K562 (cell line): ENCODE measurements around the gene AKAP13. TPM values are rescaled to one million over a fixed set of nuclear protein-coding genes. Genes with fewer than 3 reads are reported as not detected.

Source experiments
- POLR2H ChIP-seq: IDR thresholded peaks from 2 replicates; pipeline ENCODE4 v1.6.1; 2016; ENCODE audit warnings: missing genetic modification characterization, low read depth, mild to moderate bottlenecking, control low read depth, missing compliant biosample characterization, moderate library complexity
- RFX7 ChIP-seq: fragments of 250-450 bp; sonication (Bioruptor Pico); IDR thresholded peaks from 2 replicates; pipeline ENCODE4 v1.5.1; 2021; ENCODE audit warnings: mild to moderate bottlenecking
- TRIM28 ChIP-seq: fragments of 450-650 bp; IDR thresholded peaks from 2 replicates; pipeline ENCODE4 v1.6.1; 2017
- TSC22D4 ChIP-seq: fragments of 450-650 bp; IDR thresholded peaks from 2 replicates; pipeline ENCODE4 v1.6.1; 2016; ENCODE audit warnings: missing genetic modification characterization, missing biosample characterization, control low read depth
- XRCC5 ChIP-seq: fragments of 200-400 bp; formaldehyde crosslinking; IDR thresholded peaks from 2 replicates; pipeline ENCODE4 v1.6.1; 2017; ENCODE audit warnings: low read depth, mild to moderate bottlenecking, low read length
- ZNF408 ChIP-seq: fragments of 250-450 bp; sonication (Bioruptor Pico); IDR thresholded peaks from 2 replicates; pipeline ENCODE4 v1.4.0; 2020; ENCODE audit warnings: low read depth, mild to moderate bottlenecking, moderate library complexity
- polyA plus RNA-seq, 8 experiments: library from polyadenylated mRNA; depleted of rRNA in 4 of 8; stranded (reverse) in 5 of 8; unstranded in 3 of 8; fragments of >200 nt; fragmentation: Nextera tagmentation in 2 of 8; fragmentation: Illumina TruSeq in 1 of 8; extraction: Ambion mirVana in 2 of 8; extraction: Trizol in 1 of 8; gene quantifications; 2 replicates each; pipeline versions ENCODE4 v1.2.1 to v1.2.3, GENCODE V29; 2011 to 2014; ENCODE audit warnings: inconsistent platforms in 1 of 8, missing spikeins in 1 of 8
- total RNA-seq, 7 experiments: library from RNA; depleted of rRNA in 6 of 7; stranded (reverse); fragments of >200 nt in 6 of 7; fragmentation: Illumina TruSeq in 2 of 7; extraction: Trizol in 2 of 7; gene quantifications; 2 replicates each; pipeline versions ENCODE4 v1.2.1 to v1.2.3, GENCODE V29; 2011 to 2021; ENCODE audit warnings: low replicate concordance in 1 of 7
- TF ChIP-seq, protein P1 (sequence below), 2 experiments: fragments of 450-650 bp in 1 of 2; sonication (generic) in 1 of 2; formaldehyde crosslinking in 1 of 2; IDR thresholded peaks; 2 replicates each; pipeline versions ENCODE4 v1.7.1 to v1.9.0; 2016 to 2022; ENCODE audit warnings: inconsistent platforms in 1 of 2, mild to moderate bottlenecking in 1 of 2, missing genetic modification reagents in 1 of 2

AKAP13 gene
- total and polyA plus RNA-seq, 9 of the 15 experiments (the other 6 are each of a cell fraction or from before 2014, with no cell fraction given), result 0.03 to 1.7 (median 0.42) TPM

DNA sequence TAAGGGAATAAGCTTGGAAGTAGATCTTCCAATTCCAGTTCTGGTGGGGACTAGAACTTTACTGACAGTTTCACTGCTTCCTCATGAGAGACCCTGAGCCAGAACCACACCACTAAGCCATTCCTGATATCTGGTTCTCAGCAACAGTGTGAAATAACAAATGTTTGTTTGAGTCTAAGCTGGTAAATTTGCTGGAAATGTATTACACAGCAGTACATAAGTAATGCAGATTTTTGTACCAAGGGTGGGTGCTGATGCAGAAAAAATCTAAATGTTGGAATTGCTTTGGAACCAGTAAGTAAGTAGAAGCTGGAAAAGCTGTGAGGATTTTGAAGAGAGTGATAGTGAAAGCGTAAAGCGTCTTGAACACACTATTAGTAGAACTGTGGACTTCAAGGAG is 14.4 kb upstream of the AKAP13 start (continued):
- TF ChIP-seq, protein P1, sequence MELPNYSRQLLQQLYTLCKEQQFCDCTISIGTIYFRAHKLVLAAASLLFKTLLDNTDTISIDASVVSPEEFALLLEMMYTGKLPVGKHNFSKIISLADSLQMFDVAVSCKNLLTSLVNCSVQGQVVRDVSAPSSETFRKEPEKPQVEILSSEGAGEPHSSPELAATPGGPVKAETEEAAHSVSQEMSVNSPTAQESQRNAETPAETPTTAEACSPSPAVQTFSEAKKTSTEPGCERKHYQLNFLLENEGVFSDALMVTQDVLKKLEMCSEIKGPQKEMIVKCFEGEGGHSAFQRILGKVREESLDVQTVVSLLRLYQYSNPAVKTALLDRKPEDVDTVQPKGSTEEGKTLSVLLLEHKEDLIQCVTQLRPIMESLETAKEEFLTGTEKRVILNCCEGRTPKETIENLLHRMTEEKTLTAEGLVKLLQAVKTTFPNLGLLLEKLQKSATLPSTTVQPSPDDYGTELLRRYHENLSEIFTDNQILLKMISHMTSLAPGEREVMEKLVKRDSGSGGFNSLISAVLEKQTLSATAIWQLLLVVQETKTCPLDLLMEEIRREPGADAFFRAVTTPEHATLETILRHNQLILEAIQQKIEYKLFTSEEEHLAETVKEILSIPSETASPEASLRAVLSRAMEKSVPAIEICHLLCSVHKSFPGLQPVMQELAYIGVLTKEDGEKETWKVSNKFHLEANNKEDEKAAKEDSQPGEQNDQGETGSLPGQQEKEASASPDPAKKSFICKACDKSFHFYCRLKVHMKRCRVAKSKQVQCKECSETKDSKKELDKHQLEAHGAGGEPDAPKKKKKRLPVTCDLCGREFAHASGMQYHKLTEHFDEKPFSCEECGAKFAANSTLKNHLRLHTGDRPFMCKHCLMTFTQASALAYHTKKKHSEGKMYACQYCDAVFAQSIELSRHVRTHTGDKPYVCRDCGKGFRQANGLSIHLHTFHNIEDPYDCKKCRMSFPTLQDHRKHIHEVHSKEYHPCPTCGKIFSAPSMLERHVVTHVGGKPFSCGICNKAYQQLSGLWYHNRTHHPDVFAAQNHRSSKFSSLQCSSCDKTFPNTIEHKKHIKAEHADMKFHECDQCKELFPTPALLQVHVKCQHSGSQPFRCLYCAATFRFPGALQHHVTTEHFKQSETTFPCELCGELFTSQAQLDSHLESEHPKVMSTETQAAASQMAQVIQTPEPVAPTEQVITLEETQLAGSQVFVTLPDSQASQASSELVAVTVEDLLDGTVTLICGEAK (IDR thresholded peaks at IDR 0.05), result no peak
- TF ChIP-seq, protein P1 (CRISPR knock-in tag; IDR thresholded peaks at IDR 0.05), result no peak
- TF ChIP-seq RFX7 (CRISPR knock-in tag) (no peak), ZNF408 (no peak), TRIM28 (no peak), TSC22D4 (tag) (no peak), XRCC5 (no peak), POLR2H (tag) (no peak)
